HK-2 (cell line): ENCODE data around the gene CCT5.
"Not testable (repeated sequence)": the region's sequence is repeated elsewhere in the genome, so short reads cannot be mapped to it uniquely, and the experiment has no call there.

Experiments used
- DNase-seq: peaks from one replicate; pipeline ENCODE4 v3.0.0-alpha.2; 2018; ENCODE audit not compliant: unreplicated experiment

CCT5 gene

GRCh38 chr5:10301842-10302610, 51.9 kb downstream of the CCT5 start:
- no peak for DNase-seq

DNA sequence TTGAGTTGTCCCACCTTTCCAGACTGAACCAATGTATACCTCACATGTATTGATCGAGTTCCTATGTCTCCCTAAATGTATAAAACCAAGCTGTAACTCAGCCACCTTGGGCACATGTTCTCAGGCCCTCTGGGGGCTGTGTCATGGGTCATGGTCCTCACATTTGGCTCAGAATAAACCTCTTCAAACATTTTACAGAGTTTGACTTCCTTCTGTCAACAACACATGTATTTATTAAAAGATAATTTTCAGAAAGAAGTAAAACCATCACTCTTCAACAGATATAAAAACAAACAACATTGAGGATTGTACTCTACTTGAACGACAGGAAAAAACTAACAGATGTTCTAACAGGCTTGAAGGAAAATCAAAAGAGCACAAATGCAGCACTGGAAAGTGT, 53.1 kb downstream of the CCT5 start:
- no peak for DNase-seq

DNA sequence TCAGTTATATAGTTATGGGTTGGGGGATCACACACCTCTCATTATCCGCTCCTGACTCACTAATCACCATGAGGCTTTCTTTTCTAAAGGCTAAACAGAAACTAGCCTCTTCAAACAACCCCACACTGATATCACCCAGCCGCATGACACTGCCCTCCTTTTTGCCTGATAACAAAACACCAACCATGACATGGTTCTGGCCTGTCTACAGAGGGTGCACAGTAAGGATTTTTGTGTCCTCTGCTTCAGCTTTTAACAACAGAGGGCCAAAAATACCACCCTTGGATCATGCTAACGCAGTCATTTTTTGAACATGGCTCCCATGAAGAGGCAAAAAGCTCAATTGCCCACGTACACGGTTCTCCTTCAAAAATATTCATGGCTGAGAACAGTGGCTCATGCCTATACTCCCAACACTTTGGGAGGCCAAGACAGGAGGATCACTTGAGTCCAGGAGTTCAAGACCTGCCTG, 53.7 kb downstream of the CCT5 start:
- DNase-seq = no peak

- no peak for DNase-seq
Measured at GRCh38 chr5:10304932-10305331, 54.9 kb downstream of the CCT5 start.

GRCh38 chr5:10306114-10306513, 56.0 kb downstream of the CCT5 start:
- no peak for DNase-seq

DNA sequence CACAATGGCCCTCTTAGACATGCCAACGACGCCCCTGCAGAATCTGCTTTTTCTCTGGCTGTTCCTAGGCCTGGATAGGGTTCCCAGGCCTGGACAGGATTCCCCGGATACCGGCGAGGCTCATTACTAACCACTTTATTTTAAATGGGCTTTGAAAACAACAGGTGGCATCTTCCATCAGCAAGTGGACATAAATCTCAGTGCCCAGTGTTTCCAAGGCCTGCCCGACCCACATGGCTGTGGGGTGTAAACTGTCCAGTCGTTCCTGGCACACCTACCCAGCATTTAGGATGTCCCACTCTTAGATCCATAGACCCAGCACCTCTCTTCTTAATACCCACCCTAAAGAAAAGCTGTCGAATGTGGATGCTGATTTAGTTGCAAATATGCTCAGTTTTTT, 56.7 kb downstream of the CCT5 start:
- DNase-seq = no peak

DNA sequence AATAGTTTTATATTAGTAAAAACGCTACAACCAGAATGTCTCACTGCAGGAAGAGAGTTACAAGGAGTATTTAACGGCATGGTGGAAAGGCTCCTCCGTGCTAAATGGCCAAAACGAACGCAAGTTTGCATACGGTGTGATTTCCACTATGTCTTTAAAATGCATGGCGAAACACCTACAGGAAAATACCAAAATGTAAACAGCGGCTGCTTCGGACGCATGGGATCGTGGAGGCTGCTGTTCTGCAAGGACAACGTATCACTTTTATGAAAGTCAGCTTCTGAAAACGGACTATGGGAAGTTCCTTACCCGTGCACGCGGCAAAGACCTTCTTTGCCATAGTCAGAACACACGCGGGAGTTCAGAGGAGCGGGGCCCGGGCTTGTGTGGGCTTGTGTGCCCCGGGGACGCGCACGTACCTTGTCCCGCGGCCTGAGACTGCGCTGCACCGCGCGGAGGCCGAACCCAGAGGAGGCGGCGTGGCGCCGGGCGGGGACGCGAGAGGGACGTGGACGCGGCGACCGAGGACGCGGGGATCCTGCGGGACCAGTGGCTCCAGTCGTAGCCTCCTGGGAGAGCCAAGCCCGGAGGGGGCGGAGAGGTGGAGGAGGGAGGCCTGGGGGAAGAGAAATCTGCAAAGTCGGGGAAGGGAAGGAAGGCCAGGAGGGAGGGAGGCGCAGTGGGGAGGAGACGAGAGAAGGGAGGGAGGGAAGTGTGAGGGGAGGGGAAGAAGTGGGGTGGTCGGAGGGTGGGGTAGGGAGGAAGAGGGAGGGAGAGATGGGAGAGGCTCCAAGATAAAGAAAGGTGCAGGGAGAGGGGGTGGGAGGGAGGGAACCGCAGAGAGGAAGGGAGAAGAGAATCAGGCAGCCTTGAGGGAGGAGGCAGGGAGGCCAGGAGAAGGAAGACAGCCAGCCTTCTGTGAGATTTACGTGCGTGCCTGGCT, 57.4 kb downstream of the CCT5 start, which contains the start of gene CMBL:
Gene CMBL (minus strand): TSS at position 697 of the 943 bp plus-strand sequence. CDS start 17,140 bp downstream, outside the sequence.
- peak; percentile 35 for DNase-seq

DNA sequence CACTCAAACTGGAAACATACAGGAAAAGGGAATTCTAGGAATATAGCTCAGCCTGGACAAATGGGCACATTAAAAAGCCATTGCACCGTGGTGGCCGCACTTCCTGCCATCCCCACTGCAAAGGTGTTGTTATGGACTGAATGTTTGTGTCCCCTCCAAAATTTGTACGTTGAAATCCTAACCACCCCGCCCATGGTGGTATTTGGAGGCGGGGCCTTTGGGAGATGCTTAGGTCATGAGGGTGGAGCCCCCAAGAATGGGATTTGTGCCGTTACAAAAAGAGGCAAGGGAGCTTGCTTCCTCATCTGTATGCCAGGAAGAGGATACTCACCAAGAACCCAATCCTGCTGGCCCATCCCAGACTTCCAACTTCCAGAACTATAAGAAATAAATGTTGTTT, 58.8 kb downstream of the CCT5 start:
- no peak for DNase-seq

DNA sequence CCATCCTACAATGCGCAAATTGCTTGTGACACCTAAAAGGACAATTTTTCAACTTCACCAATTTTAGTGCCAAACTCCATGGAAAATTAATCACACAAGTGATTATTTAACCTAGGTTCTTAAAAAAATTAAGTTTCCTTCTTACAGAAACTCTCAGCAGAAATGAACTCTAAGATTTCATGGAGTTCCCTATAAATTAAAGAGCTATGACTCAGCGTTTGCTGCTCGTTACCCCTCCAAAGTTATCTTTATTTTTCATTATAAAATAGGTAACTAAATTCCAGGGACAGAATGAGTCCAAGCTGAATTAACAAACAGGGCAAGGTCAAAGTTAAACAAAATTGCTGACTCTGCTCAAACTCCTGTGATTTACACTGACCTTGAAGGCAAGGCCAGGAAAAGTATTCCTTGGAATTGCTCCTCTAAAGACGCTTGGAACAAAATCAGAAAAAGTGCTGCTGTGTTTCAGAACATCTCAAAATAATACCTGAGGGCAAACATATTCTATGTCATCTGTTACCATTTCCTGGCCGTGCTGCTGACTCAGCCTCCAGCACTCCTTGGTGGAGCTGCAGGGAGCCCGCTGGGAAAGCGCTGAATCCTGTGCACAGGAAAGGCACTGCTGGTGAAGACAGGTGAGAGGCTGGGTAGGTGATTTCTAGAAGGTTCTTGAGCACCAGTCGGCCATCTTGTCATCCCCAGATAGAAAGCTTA, 60.1 kb downstream of the CCT5 start:
- DNase-seq = peak; percentile 43

DNA sequence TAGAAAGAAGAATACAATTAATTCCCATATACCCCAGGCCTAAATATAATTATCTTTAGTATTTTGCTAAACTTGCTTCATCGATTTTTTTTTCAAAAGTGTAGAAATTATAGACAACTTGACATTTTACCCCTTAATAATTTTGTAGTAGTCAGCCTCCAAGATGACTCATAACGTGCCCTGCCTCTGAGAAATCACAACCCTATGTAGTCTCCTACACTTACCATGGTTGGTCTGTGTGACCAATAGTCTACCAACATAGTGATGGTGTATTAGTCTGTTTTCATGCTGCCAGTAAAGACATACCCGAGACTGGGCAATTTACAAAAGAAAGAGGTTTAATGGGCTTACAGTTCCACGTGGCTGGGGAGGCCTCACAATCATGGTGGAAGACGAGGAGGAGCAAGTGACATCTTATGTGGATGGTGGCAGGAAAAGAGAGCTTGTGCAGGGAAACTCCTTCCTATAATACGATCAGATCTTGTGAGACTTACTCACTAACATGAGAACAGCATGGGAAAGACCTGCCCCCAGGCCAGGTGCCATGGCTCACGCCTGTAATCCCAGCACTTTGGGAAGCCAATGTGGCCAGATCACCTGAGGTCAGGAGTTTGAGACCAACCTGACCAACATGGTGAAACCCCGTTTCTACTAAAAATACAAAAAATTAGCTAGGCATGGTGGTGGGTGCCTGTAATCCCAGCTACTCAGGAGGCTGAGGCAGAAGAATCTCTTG, 60.9 kb downstream of the CCT5 start:
- not testable (repeated sequence) for DNase-seq

DNA sequence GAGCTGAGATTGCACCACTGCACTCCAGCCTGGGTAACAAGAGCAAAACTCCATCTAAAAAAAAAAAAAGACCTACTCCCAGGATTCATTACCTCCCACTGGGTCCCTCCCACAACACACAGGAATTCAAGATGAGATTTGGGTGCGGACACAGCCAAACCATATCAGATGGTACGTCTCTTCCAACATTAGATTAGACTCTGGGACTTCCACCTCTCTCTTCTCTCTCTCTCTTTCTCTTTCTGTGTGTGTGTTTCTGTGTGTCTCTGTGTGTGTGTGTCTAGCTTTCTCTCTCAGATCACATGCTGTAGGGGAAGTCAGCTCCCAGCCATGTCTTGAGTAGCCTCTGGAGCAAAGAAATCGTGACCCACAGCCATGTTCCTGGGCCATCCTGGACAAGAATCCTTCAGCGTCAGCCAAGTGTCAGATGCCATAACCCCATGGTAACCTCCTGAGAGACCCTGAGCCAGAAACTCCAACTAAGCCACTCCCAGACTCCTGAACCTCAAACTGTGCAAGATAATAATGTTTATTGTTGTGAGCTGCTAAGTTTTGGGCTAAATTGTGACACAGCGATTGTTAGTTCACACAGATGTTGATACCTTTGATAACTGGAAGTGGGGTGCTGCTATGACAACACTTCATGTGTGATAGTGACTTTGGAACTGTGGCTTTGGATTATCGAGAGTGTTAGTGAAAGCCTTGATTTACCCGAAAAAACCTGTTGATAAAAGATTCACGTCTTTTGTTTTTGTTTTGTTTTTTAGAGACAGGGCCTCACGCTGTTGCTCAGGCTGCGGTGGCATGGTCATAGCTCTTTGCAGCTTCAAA, 61.7 kb downstream of the CCT5 start:
- no peak for DNase-seq

GRCh38 chr5:10315201-10315600, 65.1 kb downstream of the CCT5 start:
- no peak for DNase-seq
